ENCODE results near the gene GMDS.

Gene GMDS

GRCh38 chr6:1781817-1782184 lies 463.6 kb downstream of the GMDS start:
- ATAC-seq, result no peak
- no peak for TF ChIP-seq TCF4 (CRISPR knock-in tag; IDR thresholded peaks at IDR 0.05; ENCODE audit: borderline replicate concordance)
- no peak for TF ChIP-seq ZFP3 (CRISPR knock-in tag; IDR thresholded peaks at IDR 0.05)

GRCh38 chr6:1781152-1781816 lies 464.1 kb downstream of the GMDS start:
- TF ChIP-seq TOX (CRISPR knock-in tag; IDR thresholded peaks at IDR 0.05; ENCODE audit: borderline replicate concordance) (no peak), ARNTL (CRISPR knock-in tag; IDR thresholded peaks at IDR 0.05; ENCODE audit: borderline replicate concordance, low read depth) (no peak), BACH2 (CRISPR knock-in tag; IDR thresholded peaks at IDR 0.05; ENCODE audit: borderline replicate concordance) (no peak), GLIS3 (CRISPR knock-in tag; IDR thresholded peaks at IDR 0.05) (no peak), ZNF70 (CRISPR knock-in tag; IDR thresholded peaks at IDR 0.05) (no peak), ZFP3 (CRISPR knock-in tag; IDR thresholded peaks at IDR 0.05) (no peak), CSRNP3 (CRISPR knock-in tag; IDR thresholded peaks at IDR 0.05) (no peak), PATZ1 (CRISPR knock-in tag; IDR thresholded peaks at IDR 0.05; ENCODE audit: borderline replicate concordance) (no peak), ZFP30 (CRISPR knock-in tag; IDR thresholded peaks at IDR 0.05) (no peak), ZNF8 (CRISPR knock-in tag; IDR thresholded peaks at IDR 0.05) (no peak), POU6F1 (CRISPR knock-in tag; IDR thresholded peaks at IDR 0.05; ENCODE audit: borderline replicate concordance, low read depth) (no peak), ZC3H10 (CRISPR knock-in tag; IDR thresholded peaks at IDR 0.05) (no peak), TCF4 (CRISPR knock-in tag; IDR thresholded peaks at IDR 0.05; ENCODE audit: borderline replicate concordance) (no peak), ESRRG (CRISPR knock-in tag; IDR thresholded peaks at IDR 0.05) (no peak)
- peak; percentile 40; the same call in 2 of the 3 replicates for ATAC-seq

- no peak for TF ChIP-seq POU6F1 (CRISPR knock-in tag; IDR thresholded peaks at IDR 0.05; ENCODE audit: borderline replicate concordance, low read depth)
- TF ChIP-seq ZFP30 (CRISPR knock-in tag; IDR thresholded peaks at IDR 0.05), result no peak
- TF ChIP-seq ISL1 (CRISPR knock-in tag; IDR thresholded peaks at IDR 0.05), result no peak
- TF ChIP-seq CREB5 (CRISPR knock-in tag; IDR thresholded peaks at IDR 0.05; ENCODE audit: low read depth), result no peak
- no peak for TF ChIP-seq SNAI2 (CRISPR knock-in tag; IDR thresholded peaks at IDR 0.05)
- TF ChIP-seq CSDC2 (CRISPR knock-in tag; IDR thresholded peaks at IDR 0.05), result no peak
- no peak for ATAC-seq
Measured at GRCh38 chr6:1780251-1780867, 465.0 kb downstream of the GMDS start.

GRCh38 chr6:1778686-1779235 lies 466.6 kb downstream of the GMDS start:
- no peak for ATAC-seq
- no peak for TF ChIP-seq ZNF70 (CRISPR knock-in tag; IDR thresholded peaks at IDR 0.05)
- TF ChIP-seq ZFP30 (CRISPR knock-in tag; IDR thresholded peaks at IDR 0.05), result no peak
- no peak for TF ChIP-seq ZC3H10 (CRISPR knock-in tag; IDR thresholded peaks at IDR 0.05)
- TF ChIP-seq CSRNP3 (CRISPR knock-in tag; IDR thresholded peaks at IDR 0.05), result no peak
- TF ChIP-seq SNAI2 (CRISPR knock-in tag; IDR thresholded peaks at IDR 0.05), result no peak
- TF ChIP-seq POU6F1 (CRISPR knock-in tag; IDR thresholded peaks at IDR 0.05; ENCODE audit: borderline replicate concordance, low read depth), result no peak
- TF ChIP-seq ZFP3 (CRISPR knock-in tag; IDR thresholded peaks at IDR 0.05), result no peak
- no peak for TF ChIP-seq RARB (CRISPR knock-in tag; IDR thresholded peaks at IDR 0.05)
- no peak for TF ChIP-seq TSHZ2 (CRISPR knock-in tag; IDR thresholded peaks at IDR 0.05)

Measured in SK-N-SH treated with all-trans-retinoic acid at 6 μM for 48 hours (cell line).